IMR-90 (cell line): Measurements from ENCODE around the gene POLD3. TPM values are rescaled to one million over a fixed set of nuclear protein-coding genes. Genes with fewer than 3 reads are reported as not detected.

Experiments
- ATAC-seq: fragments of 200-7000 bp; cut with Tn5 transposase; 2 replicates; pipeline ENCODE4 v1.9.1; 2020; ENCODE audit warnings: low read depth, mild to moderate bottlenecking, moderate library complexity
- BruUV-seq: library from RNA; stranded (reverse); fragments of 400-500 nt; replicated peaks from 2 replicates; lab custom pipeline; 2021; lab: Mats Ljungman, UMichigan
- CTCF ChIA-PET: fragments of 300-600 bp; formaldehyde crosslinking; extraction: SDS; loops from one replicate; lab custom pipeline; 2021; ENCODE audit warnings: antibody characterized with exemption; lab: Yijun Ruan, JAX
- POLR2A ChIA-PET: fragments of 300-600 bp; sonication (Branson Sonifier 250); formaldehyde crosslinking; loops from one replicate; lab custom pipeline; 2022; ENCODE audit warnings: antibody characterized with exemption; ENCODE audit not compliant: unreplicated experiment; lab: Charles Lee
- DNase-seq: peaks from one replicate; pipeline ENCODE4 v3.0.0; 2013
- H2AFZ ChIP-seq: replicated peaks from 2 replicates; pipeline ENCODE3; 2013; ENCODE audit warnings: low read length, mild to moderate bottlenecking; ENCODE audit not compliant: poor library complexity
- H2AK5ac ChIP-seq: 2 replicates; pipeline ENCODE4 v1.6.1; 2013; ENCODE audit warnings: low read depth, low read length, inconsistent platforms
- H2AK9ac ChIP-seq: replicated peaks from 2 replicates; pipeline ENCODE3; 2013; ENCODE audit warnings: mild to moderate bottlenecking, low read depth, low read length, moderate library complexity; ENCODE audit not compliant: poor library complexity
- H2BK120ac ChIP-seq: 2 replicates; pipeline ENCODE4 v1.6.1; 2013; ENCODE audit warnings: low read depth, low read length, inconsistent platforms
- H2BK15ac ChIP-seq: 3 replicates; pipeline ENCODE4 v1.6.1; 2013; ENCODE audit warnings: low read depth, low read length, inconsistent platforms
- H2BK20ac ChIP-seq: 2 replicates; pipeline ENCODE4 v1.6.1; 2013; ENCODE audit warnings: low read depth, mild to moderate bottlenecking, inconsistent platforms, low read length, moderate library complexity
- H2BK5ac ChIP-seq: 2 replicates; pipeline ENCODE4 v1.6.1; 2013; ENCODE audit warnings: mild to moderate bottlenecking, low read depth, low read length, inconsistent platforms; ENCODE audit not compliant: poor library complexity, severe bottlenecking
- H3K14ac ChIP-seq: replicated peaks from 2 replicates; pipeline ENCODE4 v1.6.1; 2013; ENCODE audit warnings: low read depth, low read length, inconsistent platforms
- H3K18ac ChIP-seq: 2 replicates; pipeline ENCODE4 v1.6.1; 2013; ENCODE audit warnings: low read depth, low read length, control low read depth
- H3K23ac ChIP-seq: 2 replicates; pipeline ENCODE4 v1.6.1; 2013; ENCODE audit warnings: low read depth, low read length, inconsistent platforms
- H3K27ac ChIP-seq: 2 replicates; pipeline ENCODE4 v1.5.1; 2013; ENCODE audit warnings: mild to moderate bottlenecking, control low read depth, low read length; ENCODE audit not compliant: insufficient read depth
- H3K27me3 ChIP-seq: 2 replicates; pipeline ENCODE4 v1.6.1; 2013; ENCODE audit warnings: low read length; ENCODE audit not compliant: control insufficient read depth, insufficient read depth
- H3K36me3 ChIP-seq: 2 replicates; pipeline ENCODE4 v1.6.1; 2013; ENCODE audit warnings: low read length, mixed read lengths; ENCODE audit not compliant: control insufficient read depth, insufficient read depth
- H3K4ac ChIP-seq: 2 replicates; pipeline ENCODE4 v1.6.1; 2013; ENCODE audit warnings: low read depth, low read length, inconsistent platforms
- H3K4me1 ChIP-seq: 2 replicates; pipeline ENCODE4 v1.6.1; 2013; ENCODE audit warnings: low read length, mixed read lengths; ENCODE audit not compliant: control insufficient read depth, insufficient read depth
- H3K4me2 ChIP-seq: 2 replicates; pipeline ENCODE4 v1.6.1; 2013; ENCODE audit warnings: low read depth, mild to moderate bottlenecking, control low read depth, low read length, moderate library complexity
- H3K4me3 ChIP-seq: 2 replicates; pipeline ENCODE4 v1.5.1; 2013; ENCODE audit warnings: low read depth, mild to moderate bottlenecking, control low read depth, low read length, moderate library complexity; ENCODE audit not compliant: insufficient read depth
- H3K56ac ChIP-seq: 2 replicates; pipeline ENCODE4 v1.6.1; 2013; ENCODE audit warnings: low read length, inconsistent platforms; ENCODE audit not compliant: insufficient read depth; ENCODE audit errors: extremely low read depth
- H3K79me1 ChIP-seq, 2 experiments: 2 replicates each; pipeline ENCODE4 v1.6.1; 2013; ENCODE audit warnings: low read length in 2 of 2, inconsistent platforms in 1 of 2, low read depth in 1 of 2
- H3K9ac ChIP-seq: 2 replicates; pipeline ENCODE4 v1.6.1; 2013; ENCODE audit warnings: low read depth, low read length, control low read depth
- H3K9me1 ChIP-seq: 2 replicates; pipeline ENCODE4 v1.6.1; 2013; ENCODE audit warnings: low read length, inconsistent platforms; ENCODE audit not compliant: insufficient read depth
- H3K9me3 ChIP-seq: 2 replicates; pipeline ENCODE4 v1.6.1; 2013; ENCODE audit warnings: low read length; ENCODE audit not compliant: control insufficient read depth, insufficient read depth
- H4K20me1 ChIP-seq: 2 replicates; pipeline ENCODE4 v1.6.1; 2013; ENCODE audit warnings: low read length, inconsistent platforms; ENCODE audit not compliant: insufficient read depth
- H4K5ac ChIP-seq: 2 replicates; pipeline ENCODE4 v1.6.1; 2013; ENCODE audit warnings: mild to moderate bottlenecking, low read depth, low read length, control low read depth
- H4K8ac ChIP-seq, 2 experiments: 2 replicates each; pipeline ENCODE4 v1.6.1; 2013; ENCODE audit warnings: low read depth in 2 of 2, low read length in 2 of 2, control low read depth in 1 of 2, inconsistent platforms in 1 of 2
- H4K91ac ChIP-seq: 2 replicates; pipeline ENCODE4 v1.6.1; 2013; ENCODE audit warnings: low read depth, low read length, inconsistent platforms; ENCODE audit not compliant: insufficient read depth
- BHLHE40 ChIP-seq: fragments of 150-350 bp; IDR thresholded peaks from 2 replicates; pipeline ENCODE4 v1.6.1; 2016; ENCODE audit warnings: mild to moderate bottlenecking, low read depth, low read length
- CHD1 ChIP-seq: IDR thresholded peaks from 2 replicates; pipeline ENCODE4 v1.6.1; 2012; ENCODE audit warnings: low read depth, low read length, improper control_type of control experiment
- MAZ ChIP-seq: IDR thresholded peaks from 2 replicates; pipeline ENCODE4 v1.6.1; 2012; ENCODE audit warnings: low read depth, mild to moderate bottlenecking, low read length, improper control_type of control experiment, moderate library complexity, borderline replicate concordance
- RCOR1 ChIP-seq: IDR thresholded peaks from 2 replicates; pipeline ENCODE4 v1.6.1; 2012; ENCODE audit warnings: mild to moderate bottlenecking, low read length, improper control_type of control experiment; ENCODE audit not compliant: insufficient replicate concordance
- RFX5 ChIP-seq: IDR thresholded peaks from 2 replicates; pipeline ENCODE4 v1.8.0; 2012; ENCODE audit warnings: low read depth, mild to moderate bottlenecking, low read length, moderate library complexity
- SMC3 ChIP-seq: fragments of 150-350 bp; IDR thresholded peaks from 2 replicates; pipeline ENCODE4 v1.6.1; 2016; ENCODE audit warnings: low read depth, mild to moderate bottlenecking, antibody characterized with exemption, low read length, moderate library complexity
- WGBS, 2 experiments: methylation state at CpG; one replicate each; pipeline versions ENCODE4 v1.1.5 to v1.1.7; 2013; ENCODE audit warnings: missing lambda C conversion rate in 2 of 2; ENCODE audit not compliant: insufficient read length in 1 of 2; ENCODE audit errors: extremely low coverage in 2 of 2; 5-methylcytosine and 5-hydroxymethylcytosine counted together
- dilution Hi-C: fragments of 300-500 bp; cut with HindIII; formaldehyde crosslinking; loops from one replicate; pipeline ENCODE4 v1.14.3; 2018; ENCODE audit warnings: low sequenced_read_pairs; ENCODE audit not compliant: unreplicated experiment
- in situ Hi-C: fragments of 300-500 bp; cut with MboI; formaldehyde crosslinking; loops from 3 replicates; pipeline ENCODE4 v1.14.3; 2019; ENCODE audit warnings: low sequenced_read_pairs, inconsistent platforms, mixed read lengths
- intact Hi-C: fragments of 100-400 bp; cut with micrococcal nuclease; formaldehyde crosslinking; loops from 2 replicates; pipeline ENCODE4 v1.10.0; 2022
- polyA plus RNA-seq, 3 experiments: library from polyadenylated mRNA; depleted of rRNA; stranded (reverse); fragments of >200 nt; gene quantifications; 2 replicates each; pipeline ENCODE4 v1.2.3, GENCODE V29; 2012; ENCODE audit warnings: low replicate concordance in 1 of 3
- total RNA-seq: library from RNA; depleted of rRNA; stranded (reverse); fragments of >200 nt; gene quantifications from 2 replicates; pipeline ENCODE4 v1.2.3, GENCODE V29; 2012

Gene POLD3
- total and polyA plus RNA-seq, 2 of the 4 experiments (the other 2 are of a cell fraction): 9.1 to 9.2 TPM

GRCh38 chr11:74633406-74634393 is 41.3 kb downstream of the POLD3 start:
- BruUV-seq: no TSS peak
- ChIA-PET CTCF (interaction anchor here (0.6 to 1.7 kb wide), 4 partner anchors 12 to 92 kb away, joined by 3 to 6 read pairs (median 4); no protein-coding TSS in a partner anchor), POLR2A (no interaction called here)
- Histone ChIP-seq H3K9ac (no peak overlapping the region), H3K27ac (no peak overlapping the region), H3K36me3 (peaks cover 3% of the 10 kb centered on the region; the same call in 1 of the 2 replicates), H3K14ac (peak overlapping the region; percentile 51; the same call in 1 of the 2 replicates), H4K20me1 (no peaks in the 10 kb centered on the region), H2AFZ (no peak overlapping the region), H3K4me1 (peaks cover 29% of the 10 kb centered on the region), H2AK5ac (peak overlapping the region; percentile 73; the same call in 1 of the 2 replicates), H2AK9ac (no peak overlapping the region), H3K4me3 (no peak overlapping the region), H4K8ac (peak overlapping the region in 1 of 2 experiments; percentile 44; a peak in 1 of 4 replicates), H2BK20ac (peak overlapping the region; percentile 56; the same call in 1 of the 2 replicates), H3K79me1 (peaks cover 9 to 26% of the 10 kb centered on the region in 2 experiments; a peak in 2 of 4 replicates), H3K4ac (peak overlapping the region; percentile 30; the same call in 1 of the 2 replicates), H3K27me3 (no peaks in the 10 kb centered on the region), H3K56ac (no peak overlapping the region), H3K4me2 (peak overlapping the region; percentile 20; the same call in 1 of the 2 replicates), H4K5ac (peak overlapping the region; percentile 82; the same call in 1 of the 2 replicates), H3K18ac (peak overlapping the region; percentile 90; the same call in 1 of the 2 replicates), H4K91ac (peak overlapping the region; percentile 17; the same call in 1 of the 2 replicates), H3K23ac (peak overlapping the region; percentile 42; the same call in 1 of the 2 replicates), H3K9me3 (no peaks in the 10 kb centered on the region), H2BK120ac (peak overlapping the region; percentile 51; the same call in 1 of the 2 replicates), H3K9me1 (peaks cover 10% of the 10 kb centered on the region), H2BK15ac (peak overlapping the region; percentile 60; the same call in 2 of the 3 replicates), H2BK5ac (peak overlapping the region; percentile 64)
- in situ Hi-C loops (no loop called here), dilution Hi-C loops (no loop called here), intact Hi-C loops (loop anchor here (2.0 kb wide), 1 partner anchor 93 kb away; no protein-coding TSS in a partner anchor)
- DNase-seq (no peak), ATAC-seq (no peak)
- WGBS, 2 experiments: no CpG with 5 or more reads among the region's 5 CpGs
- TF ChIP-seq MAZ (no peak), RCOR1 (no peak), BHLHE40 (no peak), RFX5 (no peak), SMC3 (no peak), CHD1 (no peak)
